HCEC 1CT (cell line): ENCODE data around the gene CPZ.

Experiments
- DNase-seq: peaks from one replicate; pipeline ENCODE4 v3.0.0-alpha.2; 2017

The CPZ gene

DNA sequence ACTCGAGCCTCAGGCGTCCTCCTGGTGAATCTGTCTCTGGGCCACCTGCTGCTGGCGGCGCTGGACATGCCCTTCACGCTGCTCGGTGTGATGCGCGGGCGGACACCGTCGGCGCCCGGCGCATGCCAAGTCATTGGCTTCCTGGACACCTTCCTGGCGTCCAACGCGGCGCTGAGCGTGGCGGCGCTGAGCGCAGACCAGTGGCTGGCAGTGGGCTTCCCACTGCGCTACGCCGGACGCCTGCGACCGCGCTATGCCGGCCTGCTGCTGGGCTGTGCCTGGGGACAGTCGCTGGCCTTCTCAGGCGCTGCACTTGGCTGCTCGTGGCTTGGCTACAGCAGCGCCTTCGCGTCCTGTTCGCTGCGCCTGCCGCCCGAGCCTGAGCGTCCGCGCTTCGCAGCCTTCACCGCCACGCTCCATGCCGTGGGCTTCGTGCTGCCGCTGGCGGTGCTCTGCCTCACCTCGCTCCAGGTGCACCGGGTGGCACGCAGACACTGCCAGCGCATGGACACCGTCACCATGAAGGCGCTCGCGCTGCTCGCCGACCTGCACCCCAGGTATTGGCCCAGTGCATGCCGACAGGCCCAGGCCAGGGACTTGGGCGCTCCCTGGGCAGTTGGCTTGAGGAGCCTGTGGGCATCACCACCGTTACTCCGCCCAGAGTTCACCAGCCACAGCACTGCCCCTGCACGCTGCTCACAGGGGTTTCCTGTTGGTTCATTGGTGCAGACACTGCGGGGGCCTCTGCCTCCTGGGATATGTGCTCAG lies 11.3 kb upstream of the CPZ start:
- DNase-seq, result no peak

DNA sequence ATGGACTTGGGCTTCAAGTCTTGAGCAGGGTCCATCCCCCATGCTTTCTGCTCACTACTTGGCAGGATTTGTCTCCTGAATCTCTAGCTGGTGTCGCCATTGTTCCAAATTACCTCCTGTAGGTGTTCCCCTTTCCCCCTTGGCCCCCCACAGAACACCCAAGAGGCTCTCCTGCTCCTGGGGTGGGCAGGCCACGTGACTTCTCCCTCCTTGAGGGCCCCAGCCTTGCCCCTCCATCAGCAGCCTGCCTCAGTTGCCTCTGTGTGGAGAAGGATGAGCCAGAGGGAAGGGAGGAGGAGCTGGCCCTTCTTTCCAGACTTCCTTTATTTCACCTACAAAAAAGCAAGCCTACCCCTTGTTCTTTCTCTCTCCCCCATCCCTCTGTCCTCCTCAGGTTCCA lies 10.5 kb upstream of the CPZ start:
- no peak for DNase-seq

DNA sequence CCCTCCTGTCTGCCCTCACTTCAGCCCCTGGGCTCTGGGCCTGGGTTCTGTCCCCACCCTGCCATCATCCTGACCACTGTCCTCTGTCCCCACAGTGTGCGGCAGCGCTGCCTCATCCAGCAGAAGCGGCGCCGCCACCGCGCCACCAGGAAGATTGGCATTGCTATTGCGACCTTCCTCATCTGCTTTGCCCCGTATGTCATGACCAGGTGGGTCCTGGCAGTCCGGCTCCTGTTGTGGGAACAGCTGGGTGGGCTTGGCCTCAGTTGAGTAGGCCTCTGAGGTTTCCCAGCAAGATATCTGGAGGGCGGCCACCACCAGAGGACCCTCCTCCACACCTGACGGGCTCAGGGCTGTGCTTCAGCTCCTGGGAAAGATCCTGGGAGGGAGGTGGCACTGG lies 10.1 kb upstream of the CPZ start:
- no peak for DNase-seq

- no peak for DNase-seq
Measured at GRCh38 chr4:8582941-8583654, 9.5 kb upstream of the CPZ start.

GRCh38 chr4:8583655-8584025 lies 8.9 kb upstream of the CPZ start:
- no peak for DNase-seq

DNA sequence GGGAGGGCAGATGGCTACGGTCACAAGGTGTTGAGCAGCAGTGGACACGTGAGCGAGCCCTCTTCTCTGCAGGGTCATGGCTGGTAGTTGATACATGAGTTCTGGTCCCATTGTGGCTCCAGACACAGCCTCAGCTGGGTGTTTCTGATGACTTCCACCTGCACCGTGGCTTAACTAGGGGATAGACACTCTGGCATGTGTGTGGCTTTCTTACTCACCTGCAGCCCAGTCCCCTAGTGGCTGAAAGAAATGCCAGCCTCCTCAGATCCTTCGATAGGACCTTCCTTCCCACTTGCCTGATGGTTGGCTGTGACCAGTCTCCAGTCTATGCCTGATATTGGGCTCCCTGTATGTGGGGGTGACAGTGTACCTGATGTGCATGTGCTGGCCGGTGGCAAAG lies 7.4 kb upstream of the CPZ start:
- DNase-seq, result no peak

- DNase-seq, result no peak
Measured at GRCh38 chr4:8585721-8586212, 6.8 kb upstream of the CPZ start.

GRCh38 chr4:8586246-8586645 lies 6.3 kb upstream of the CPZ start:
- DNase-seq, result no peak

DNA sequence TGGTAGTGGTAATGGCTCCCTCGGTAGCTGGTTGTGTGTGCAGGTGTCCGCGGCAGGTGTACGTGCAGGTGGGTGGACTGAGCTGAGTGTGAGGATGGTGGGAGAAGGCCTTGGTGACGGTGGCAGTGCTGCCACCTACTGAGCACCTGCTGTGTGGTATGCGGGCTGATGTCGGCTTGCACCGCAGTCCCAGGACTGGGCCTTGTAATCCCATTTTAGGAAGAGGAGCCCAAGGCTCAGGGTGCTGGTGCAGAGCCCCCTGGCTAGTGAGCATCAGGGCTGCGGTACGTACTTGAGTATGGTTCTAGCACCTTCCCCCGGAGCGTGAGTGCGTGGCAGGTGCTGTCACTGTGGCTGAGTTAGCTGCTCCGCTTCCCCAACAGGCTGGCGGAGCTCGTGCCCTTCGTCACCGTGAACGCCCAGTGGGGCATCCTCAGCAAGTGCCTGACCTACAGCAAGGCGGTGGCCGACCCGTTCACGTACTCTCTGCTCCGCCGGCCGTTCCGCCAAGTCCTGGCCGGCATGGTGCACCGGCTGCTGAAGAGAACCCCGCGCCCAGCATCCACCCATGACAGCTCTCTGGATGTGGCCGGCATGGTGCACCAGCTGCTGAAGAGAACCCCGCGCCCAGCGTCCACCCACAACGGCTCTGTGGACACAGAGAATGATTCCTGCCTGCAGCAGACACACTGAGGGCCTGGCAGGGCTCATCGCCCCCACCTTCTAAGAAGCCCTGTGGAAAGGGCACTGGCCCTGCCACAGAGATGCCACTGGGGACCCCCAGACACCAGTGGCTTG lies 5.7 kb upstream of the CPZ start:
- no peak for DNase-seq

DNA sequence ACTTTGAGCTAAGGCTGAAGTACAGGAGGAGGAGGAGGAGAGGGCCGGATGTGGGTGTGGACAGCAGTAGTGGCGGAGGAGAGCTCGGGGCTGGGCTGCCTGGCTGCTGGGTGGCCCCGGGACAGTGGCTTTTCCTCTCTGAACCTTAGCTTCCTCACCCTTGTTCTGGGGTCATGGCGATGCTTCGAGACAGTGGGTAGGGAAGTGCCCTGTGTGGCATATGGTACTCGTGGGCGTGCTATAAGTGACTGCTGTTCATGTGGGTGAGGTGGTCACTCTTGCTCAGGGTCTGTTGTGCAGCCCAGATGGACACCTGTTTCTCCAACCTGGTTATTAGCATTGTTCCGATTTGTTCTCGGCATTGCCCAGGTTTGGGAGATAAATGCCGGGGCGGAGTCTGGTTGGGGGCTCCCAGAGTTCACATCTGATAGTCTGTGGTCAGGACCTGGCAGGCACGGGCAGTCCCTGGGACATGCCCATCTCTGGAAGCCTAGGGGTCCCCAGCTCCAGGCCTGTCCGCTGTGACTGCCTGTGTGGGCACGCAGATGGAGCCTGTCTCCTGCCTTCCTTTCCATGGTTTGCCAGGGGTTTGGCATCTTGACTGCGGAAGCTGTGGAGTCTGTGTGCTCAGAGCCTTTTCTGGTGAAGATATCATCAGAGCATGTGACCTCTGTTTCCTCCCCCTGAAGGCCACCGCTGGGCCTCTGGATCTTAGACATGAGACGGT lies 4.9 kb upstream of the CPZ start:
- DNase-seq, result no peak

DNA sequence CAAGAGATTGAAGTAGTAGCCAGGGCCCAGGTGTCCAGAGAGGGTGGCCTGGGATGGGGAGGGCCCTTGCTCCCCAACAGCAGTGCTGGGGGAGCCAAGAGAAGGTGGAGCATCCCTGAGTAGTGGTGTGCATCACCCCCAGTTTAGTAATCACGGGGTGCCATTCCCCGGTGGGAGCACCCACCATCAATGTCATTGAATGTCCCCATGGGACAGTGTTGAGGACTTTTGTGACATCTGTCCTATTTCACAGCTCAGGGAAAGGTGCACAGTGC lies 4.4 kb upstream of the CPZ start:
- no peak for DNase-seq

DNA sequence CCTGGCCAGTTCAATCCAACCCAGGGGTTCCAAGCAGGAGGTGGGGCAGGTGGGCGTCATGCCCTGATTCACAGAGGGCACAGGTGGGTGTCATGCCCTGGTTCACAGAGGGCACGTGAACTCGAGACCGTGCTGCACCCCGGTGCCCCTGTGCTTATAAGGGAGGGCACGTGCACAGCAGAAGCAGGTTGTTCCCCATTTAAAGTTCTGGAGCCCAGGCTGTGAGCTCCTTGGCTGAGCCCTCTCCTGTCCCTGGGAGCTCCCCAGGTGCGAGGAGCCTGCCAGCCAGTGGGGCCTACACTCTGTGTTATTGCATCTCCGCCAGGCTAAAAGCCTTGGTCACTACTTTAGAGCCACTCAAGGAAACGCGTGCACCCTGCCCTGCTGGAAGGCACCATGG lies 3.2 kb upstream of the CPZ start:
- no peak for DNase-seq

- DNase-seq, result no peak
Measured at GRCh38 chr4:8589823-8590545, 2.6 kb upstream of the CPZ start.

- DNase-seq, result no peak
Measured at GRCh38 chr4:8590546-8590880, 2.1 kb upstream of the CPZ start.

DNA sequence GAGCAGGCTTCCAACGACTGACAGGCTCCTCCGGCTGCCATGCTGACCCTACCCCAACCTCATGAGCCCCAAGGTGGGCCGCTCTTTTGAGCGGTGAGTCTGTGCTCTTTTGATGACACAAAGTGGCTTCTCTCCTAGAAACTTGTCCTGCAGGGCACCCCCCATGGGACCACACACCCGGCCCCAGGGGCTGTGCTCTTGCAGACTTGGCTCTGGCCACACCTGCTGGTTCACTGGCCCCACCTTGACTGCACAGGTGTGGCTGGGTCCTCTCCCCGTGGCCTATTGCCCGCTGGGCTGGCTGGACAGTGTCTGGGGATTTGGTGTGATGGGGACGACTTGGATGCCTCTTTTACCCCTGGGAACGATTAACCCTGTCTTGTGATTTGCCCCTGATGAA lies 1.5 kb upstream of the CPZ start:
- DNase-seq, result no peak

GRCh38 chr4:8591626-8592365 lies 769 bp upstream of the CPZ start:
- no peak for DNase-seq

- DNase-seq, result no peak
Measured at GRCh38 chr4:8593264-8594096, 915 bp downstream of the CPZ start.

GRCh38 chr4:8594097-8595038 lies 1.8 kb downstream of the CPZ start:
- peak; percentile 32 for DNase-seq

DNA sequence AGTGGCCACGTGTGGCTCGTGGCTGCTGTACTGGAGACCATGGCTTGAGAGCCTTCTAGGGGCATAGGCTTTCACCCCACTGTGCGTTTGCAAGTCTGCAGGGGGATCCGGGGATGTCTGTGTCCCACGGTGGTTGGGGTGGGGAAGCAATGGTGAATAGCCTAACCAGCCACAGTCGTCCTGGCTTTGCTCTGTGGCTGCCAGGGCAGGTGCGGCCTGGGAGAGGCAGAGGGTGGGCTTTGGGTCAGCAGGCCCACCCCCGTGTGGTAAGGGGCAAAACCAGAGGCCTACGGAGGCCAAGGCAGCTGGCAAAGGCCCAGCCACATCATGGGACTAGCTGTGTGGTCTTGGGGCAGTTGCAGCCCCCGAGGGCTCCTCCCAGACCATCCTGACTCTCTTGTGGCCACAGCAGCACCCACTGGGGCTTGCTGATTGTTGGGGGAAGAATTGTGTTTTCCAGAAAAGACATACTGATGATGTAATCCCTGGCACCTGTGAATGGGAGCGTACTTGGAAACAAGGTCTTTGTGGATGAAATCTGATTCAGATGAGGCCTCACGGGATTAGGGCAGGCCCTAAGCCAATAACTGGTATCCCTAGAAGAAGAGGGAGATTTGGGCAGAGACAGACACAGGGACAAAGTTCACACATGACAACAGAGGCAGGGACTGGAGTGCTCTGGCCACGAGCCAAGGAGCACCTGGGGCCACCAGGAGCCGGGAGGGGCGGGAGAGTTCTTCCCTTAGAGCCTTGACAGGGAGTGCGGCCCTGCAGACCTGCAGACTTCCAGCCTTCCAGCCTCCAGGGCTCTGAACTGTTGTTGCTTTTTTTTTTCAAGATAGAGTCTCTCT lies 2.9 kb downstream of the CPZ start:
- DNase-seq, result no peak
